GM10266 (cell line): ENCODE results near the gene SLC22A4.

Experiments
- DNase-seq: peaks from one replicate; pipeline ENCODE4 v3.0.0; 2012; ENCODE audit errors: extremely low spot score
- CTCF ChIP-seq: IDR thresholded peaks from 2 replicates; pipeline ENCODE4 v1.5.1; 2012; ENCODE audit warnings: mild to moderate bottlenecking, low read depth; ENCODE audit not compliant: control insufficient read depth, insufficient read depth; ENCODE audit errors: missing control alignments

Gene SLC22A4

GRCh38 chr5:132392978-132393825 is 99.0 kb downstream of the SLC22A4 start:
- TF ChIP-seq CTCF: no peak
- DNase-seq: no peak
